GM12801 (cell line): ENCODE measurements around the gene TMEM132C.

Experiments used
- TF ChIP-seq, protein P1 (sequence below): IDR thresholded peaks from one replicate; pipeline ENCODE4 v1.5.1; 2011; ENCODE audit warnings: control low read depth; ENCODE audit not compliant: insufficient read length; ENCODE audit errors: extremely low read depth

Gene TMEM132C

DNA sequence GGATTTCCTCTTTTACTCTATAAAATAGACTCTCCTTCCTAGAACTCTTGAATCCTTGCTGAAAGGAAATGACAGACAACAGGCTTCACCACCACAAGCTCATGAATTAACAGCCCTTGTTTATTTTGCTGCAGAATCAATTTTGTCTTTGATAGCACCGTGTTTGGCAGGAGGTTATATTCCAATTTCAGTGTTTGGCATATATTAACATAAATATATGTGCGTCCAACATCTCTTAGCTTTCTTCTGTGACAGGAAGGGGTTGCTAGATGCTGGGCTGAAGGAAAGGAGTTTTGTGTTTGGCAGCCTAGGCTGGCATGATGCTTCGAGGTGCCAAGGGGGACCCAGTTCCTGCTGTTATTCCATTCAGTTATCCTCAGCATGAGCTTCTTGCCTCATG is 126.4 kb downstream of the TMEM132C start:
- TF ChIP-seq, protein P1, sequence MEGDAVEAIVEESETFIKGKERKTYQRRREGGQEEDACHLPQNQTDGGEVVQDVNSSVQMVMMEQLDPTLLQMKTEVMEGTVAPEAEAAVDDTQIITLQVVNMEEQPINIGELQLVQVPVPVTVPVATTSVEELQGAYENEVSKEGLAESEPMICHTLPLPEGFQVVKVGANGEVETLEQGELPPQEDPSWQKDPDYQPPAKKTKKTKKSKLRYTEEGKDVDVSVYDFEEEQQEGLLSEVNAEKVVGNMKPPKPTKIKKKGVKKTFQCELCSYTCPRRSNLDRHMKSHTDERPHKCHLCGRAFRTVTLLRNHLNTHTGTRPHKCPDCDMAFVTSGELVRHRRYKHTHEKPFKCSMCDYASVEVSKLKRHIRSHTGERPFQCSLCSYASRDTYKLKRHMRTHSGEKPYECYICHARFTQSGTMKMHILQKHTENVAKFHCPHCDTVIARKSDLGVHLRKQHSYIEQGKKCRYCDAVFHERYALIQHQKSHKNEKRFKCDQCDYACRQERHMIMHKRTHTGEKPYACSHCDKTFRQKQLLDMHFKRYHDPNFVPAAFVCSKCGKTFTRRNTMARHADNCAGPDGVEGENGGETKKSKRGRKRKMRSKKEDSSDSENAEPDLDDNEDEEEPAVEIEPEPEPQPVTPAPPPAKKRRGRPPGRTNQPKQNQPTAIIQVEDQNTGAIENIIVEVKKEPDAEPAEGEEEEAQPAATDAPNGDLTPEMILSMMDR, result no peak

DNA sequence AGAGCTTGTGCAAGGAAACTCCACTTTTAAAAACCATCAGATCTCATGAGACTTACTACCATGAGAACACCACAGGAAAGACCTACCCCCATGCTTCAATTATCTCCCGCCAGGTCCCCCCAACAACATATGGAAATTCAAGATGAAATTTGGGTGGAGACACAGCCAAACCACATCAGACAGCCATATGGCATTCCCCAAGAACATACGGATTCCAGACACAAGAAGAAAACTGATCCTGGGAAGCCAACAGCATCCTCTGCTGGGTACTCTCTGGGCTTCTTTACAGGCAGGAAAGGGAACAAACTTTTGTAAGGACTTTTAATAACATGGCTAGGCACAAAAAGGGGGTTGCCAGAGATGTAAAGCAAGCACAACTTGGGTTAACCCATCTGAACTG is 127.2 kb downstream of the TMEM132C start:
- TF ChIP-seq, protein P1, result no peak

DNA sequence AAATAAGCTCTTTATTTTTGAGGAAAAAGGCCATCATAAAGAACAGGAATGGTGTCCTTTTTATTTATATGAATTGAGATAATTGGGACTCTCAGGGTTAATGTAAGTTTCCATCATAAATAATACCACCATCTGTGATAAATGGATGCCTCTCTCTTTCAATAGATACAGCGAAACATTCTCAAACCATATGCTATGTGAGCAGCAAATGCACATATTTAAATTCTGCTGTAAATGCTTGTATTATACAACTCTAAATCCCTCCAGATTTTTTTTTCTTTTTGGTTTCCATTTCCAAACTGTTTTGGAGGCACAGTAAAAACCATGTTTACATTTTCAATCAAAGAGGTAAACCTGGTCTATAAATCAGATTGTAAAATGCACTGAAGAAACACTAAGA is 132.3 kb downstream of the TMEM132C start:
- TF ChIP-seq, protein P1, result no peak

DNA sequence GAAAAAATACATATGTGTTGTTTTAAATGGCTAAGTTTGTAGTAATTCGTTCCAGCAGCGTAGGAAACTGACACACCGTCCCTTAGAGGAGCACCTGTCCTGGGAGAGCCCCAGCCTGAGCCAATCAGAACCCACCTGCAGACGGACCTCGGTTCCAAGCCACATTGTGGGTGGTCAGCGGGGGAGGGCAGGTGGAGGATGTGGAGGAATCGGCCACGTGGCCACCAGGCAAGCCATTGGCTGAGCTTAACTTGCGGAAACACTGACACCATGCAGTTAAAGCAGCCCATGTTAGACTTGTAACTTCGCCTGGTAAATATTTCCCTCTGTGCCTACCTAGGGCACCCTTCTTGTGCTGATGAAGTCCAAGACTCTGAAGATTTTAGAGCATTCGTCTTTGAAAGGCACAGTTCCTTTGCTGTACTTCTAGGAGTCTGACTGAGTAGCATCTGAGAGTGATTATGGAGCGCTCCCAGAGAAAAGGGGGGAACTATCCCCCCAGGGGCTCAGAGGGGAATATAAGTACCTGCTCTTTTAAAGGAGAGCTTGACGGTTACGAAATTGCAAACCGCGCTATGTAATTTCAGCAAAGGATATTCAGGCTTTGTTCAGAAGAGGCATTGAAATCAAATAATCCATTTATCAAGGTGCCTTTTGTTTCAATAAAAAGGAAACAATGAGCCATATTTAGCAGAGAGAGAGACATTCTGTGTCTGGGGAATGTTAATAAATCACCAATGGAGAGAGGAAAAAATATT is 135.7 kb downstream of the TMEM132C start:
- TF ChIP-seq, protein P1, result no peak

DNA sequence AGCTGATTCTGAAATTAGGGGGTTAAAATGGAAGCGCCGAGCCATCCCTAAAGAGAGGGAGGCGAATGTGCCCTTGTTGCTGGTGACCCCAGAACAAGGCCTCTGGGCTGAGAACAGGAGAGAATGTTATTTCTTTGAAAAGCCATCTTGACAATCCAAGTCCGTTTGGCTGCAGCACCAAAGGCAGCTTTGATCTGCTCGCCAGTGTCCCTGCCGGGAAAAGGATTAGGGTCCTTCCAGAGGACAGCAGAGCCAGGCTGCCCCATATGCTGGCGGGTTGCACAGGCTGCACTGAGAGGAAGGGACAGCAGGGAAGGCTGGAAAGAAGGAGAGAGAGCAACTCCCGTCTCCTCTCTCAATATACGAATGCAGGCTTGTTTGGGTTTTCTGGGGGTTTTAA is 141.7 kb downstream of the TMEM132C start:
- TF ChIP-seq, protein P1, result no peak

DNA sequence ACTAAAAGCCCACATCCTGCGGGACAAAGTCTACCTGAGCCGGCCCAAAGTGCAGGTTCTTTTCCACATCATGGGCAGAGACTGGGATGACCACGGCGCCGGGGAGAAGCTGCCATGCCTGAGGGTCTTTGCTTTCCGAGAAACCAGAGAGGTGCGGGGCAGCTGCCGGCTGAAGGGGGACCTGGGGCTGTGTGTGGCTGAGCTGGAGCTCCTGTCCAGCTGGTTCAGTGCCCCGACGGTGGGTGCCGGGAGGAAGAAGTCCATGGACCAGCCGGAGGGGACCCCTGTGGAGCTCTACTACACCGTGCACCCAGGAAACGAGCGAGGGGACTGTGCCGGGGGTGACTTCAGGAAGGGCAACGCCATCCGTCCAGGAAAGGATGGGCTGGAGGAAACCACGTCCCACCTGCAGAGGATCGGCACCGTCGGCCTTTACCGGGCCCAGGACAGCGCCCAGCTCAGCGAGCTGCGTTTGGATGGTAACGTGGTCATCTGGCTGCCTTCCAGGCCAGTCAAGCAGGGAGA is 148.1 kb downstream of the TMEM132C start:
- TF ChIP-seq, protein P1, result no peak

DNA sequence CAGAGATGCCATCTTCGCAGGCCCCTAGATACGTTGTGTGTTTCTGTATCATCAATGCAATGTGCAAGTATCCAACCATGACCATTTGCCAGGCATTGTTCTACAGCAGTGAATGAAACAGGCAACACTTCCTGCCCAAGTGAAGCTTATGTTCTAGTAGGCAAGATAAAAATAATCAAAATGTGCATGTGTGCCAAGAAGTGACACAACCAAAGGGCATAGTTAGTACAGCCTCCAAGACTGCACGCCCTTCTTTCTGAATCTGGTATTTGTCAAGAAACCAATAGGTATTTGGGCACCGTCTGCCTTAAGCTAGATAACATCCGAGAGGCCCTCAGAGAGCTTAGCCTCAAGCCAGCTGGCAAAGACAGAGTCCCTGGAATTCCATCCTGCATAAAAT is 152.0 kb downstream of the TMEM132C start:
- TF ChIP-seq, protein P1, result no peak
